COR-L47 (cell line): ENCODE results near the gene ZNF175.
"Not testable (repeated sequence)": the region's sequence is repeated elsewhere in the genome, so short reads cannot be mapped to it uniquely, and the experiment has no call there.

ENCODE experiments used
- DNase-seq: peaks from one replicate; lab custom pipeline; 2025; lab: John Stamatoyannopoulos, UW

ZNF175 gene

GRCh38 chr19:51628153-51628939 is 57.3 kb downstream of the ZNF175 start:
- no peak for DNase-seq

GRCh38 chr19:51630315-51630714 is 59.2 kb downstream of the ZNF175 start, which contains the start of gene SIGLEC5:
Gene SIGLEC5, minus strand, starts transcription at chr19:51630401. Its CDS starts 66 bp downstream, at chr19:51630335.
- DNase-seq = not testable (repeated sequence)

GRCh38 chr19:51632126-51632525 is 61.0 kb downstream of the ZNF175 start:
- DNase-seq = no peak

GRCh38 chr19:51637362-51637978 is 66.4 kb downstream of the ZNF175 start:
- no peak for DNase-seq

- DNase-seq = no peak
These were observed 68.8 kb downstream of the ZNF175 start for GRCh38 chr19:51639916-51640315.

GRCh38 chr19:51640386-51640785 is 69.3 kb downstream of the ZNF175 start:
- DNase-seq = no peak

- no peak for DNase-seq
These were observed 70.6 kb downstream of the ZNF175 start for GRCh38 chr19:51641648-51642047.
